ENCODE measurements around the gene ZNHIT2. TPM values are rescaled to one million over a fixed set of nuclear protein-coding genes. Genes with fewer than 3 reads are reported as not detected.
A peak's percentile ranks its signal among the peaks of the same experiment; 100 is the strongest.

Gene ZNHIT2
- total and polyA plus RNA-seq, 2 of the 13 experiments (the other 11 are each of a cell fraction or from before 2014, with no cell fraction given): 1.1 to 6.5 TPM

GRCh38 chr11:65165410-65166317 is 48.2 kb upstream of the ZNHIT2 start (continued):
- TF ChIP-seq, protein P1, sequence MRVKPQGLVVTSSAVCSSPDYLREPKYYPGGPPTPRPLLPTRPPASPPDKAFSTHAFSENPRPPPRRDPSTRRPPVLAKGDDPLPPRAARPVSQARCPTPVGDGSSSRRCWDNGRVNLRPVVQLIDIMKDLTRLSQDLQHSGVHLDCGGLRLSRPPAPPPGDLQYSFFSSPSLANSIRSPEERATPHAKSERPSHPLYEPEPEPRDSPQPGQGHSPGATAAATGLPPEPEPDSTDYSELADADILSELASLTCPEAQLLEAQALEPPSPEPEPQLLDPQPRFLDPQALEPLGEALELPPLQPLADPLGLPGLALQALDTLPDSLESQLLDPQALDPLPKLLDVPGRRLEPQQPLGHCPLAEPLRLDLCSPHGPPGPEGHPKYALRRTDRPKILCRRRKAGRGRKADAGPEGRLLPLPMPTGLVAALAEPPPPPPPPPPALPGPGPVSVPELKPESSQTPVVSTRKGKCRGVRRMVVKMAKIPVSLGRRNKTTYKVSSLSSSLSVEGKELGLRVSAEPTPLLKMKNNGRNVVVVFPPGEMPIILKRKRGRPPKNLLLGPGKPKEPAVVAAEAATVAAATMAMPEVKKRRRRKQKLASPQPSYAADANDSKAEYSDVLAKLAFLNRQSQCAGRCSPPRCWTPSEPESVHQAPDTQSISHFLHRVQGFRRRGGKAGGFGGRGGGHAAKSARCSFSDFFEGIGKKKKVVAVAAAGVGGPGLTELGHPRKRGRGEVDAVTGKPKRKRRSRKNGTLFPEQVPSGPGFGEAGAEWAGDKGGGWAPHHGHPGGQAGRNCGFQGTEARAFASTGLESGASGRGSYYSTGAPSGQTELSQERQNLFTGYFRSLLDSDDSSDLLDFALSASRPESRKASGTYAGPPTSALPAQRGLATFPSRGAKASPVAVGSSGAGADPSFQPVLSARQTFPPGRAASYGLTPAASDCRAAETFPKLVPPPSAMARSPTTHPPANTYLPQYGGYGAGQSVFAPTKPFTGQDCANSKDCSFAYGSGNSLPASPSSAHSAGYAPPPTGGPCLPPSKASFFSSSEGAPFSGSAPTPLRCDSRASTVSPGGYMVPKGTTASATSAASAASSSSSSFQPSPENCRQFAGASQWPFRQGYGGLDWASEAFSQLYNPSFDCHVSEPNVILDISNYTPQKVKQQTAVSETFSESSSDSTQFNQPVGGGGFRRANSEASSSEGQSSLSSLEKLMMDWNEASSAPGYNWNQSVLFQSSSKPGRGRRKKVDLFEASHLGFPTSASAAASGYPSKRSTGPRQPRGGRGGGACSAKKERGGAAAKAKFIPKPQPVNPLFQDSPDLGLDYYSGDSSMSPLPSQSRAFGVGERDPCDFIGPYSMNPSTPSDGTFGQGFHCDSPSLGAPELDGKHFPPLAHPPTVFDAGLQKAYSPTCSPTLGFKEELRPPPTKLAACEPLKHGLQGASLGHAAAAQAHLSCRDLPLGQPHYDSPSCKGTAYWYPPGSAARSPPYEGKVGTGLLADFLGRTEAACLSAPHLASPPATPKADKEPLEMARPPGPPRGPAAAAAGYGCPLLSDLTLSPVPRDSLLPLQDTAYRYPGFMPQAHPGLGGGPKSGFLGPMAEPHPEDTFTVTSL (CRISPR knock-in tag; IDR thresholded peaks at IDR 0.05; ENCODE audit: borderline replicate concordance): peak; percentile 84; the same call in 1 of the 2 replicates
- no peak for TF ChIP-seq XBP1 (CRISPR knock-in tag; IDR thresholded peaks at IDR 0.05)
- no peak for TF ChIP-seq ZKSCAN1 (IDR thresholded peaks at IDR 0.05; ENCODE audit: low read length)
- TF ChIP-seq IKZF4 (CRISPR knock-in tag; IDR thresholded peaks at IDR 0.05; ENCODE audit: borderline replicate concordance, low read depth, not compliant biosample characterization): no peak
- no peak; the same call in 1 of the 2 replicates for TF ChIP-seq LBX2 (CRISPR knock-in tag; IDR thresholded peaks at IDR 0.05; ENCODE audit: borderline replicate concordance)
- TF ChIP-seq, protein P2, sequence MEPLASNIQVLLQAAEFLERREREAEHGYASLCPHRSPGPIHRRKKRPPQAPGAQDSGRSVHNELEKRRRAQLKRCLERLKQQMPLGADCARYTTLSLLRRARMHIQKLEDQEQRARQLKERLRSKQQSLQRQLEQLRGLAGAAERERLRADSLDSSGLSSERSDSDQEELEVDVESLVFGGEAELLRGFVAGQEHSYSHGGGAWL (CRISPR knock-in tag; IDR thresholded peaks at IDR 0.05): no peak
- no peak for TF ChIP-seq POGK (CRISPR knock-in tag; conservative IDR thresholded peaks at IDR 0.05)
- no peak for TF ChIP-seq ZNF207 (IDR thresholded peaks at IDR 0.05; ENCODE audit: borderline replicate concordance)
- no peak for TF ChIP-seq ZNF670 (CRISPR knock-in tag; IDR thresholded peaks at IDR 0.05; ENCODE audit: borderline replicate concordance)
- no peak for TF ChIP-seq IRX3 (CRISPR knock-in tag; IDR thresholded peaks at IDR 0.05; ENCODE audit: borderline replicate concordance, low read depth)
- TF ChIP-seq ZNF546 (CRISPR knock-in tag; conservative IDR thresholded peaks at IDR 0.05): no peak
- no peak for TF ChIP-seq AGO2 (optimal IDR thresholded peaks at IDR 0.05; ENCODE audit: low read depth, low read length)
- no peak for TF ChIP-seq ZNF367 (CRISPR knock-in tag; IDR thresholded peaks at IDR 0.05; ENCODE audit: borderline replicate concordance)
- TF ChIP-seq ZNF777 (CRISPR knock-in tag; IDR thresholded peaks at IDR 0.05): no peak
- no peak for TF ChIP-seq ZNF766 (CRISPR knock-in tag; IDR thresholded peaks at IDR 0.05; ENCODE audit: borderline replicate concordance)
- TF ChIP-seq GABPA (IDR thresholded peaks at IDR 0.05; ENCODE audit: low read depth, low read length): no peak
- TF ChIP-seq GABPA (CRISPR knock-in tag; IDR thresholded peaks at IDR 0.05; ENCODE audit: low read depth): peak; percentile 76
- TF ChIP-seq ZFP36 (IDR thresholded peaks at IDR 0.05; ENCODE audit: borderline replicate concordance, low read depth, low read length, partially characterized antibody): no peak
- TF ChIP-seq CAMTA2 (CRISPR knock-in tag; IDR thresholded peaks at IDR 0.05; ENCODE audit: borderline replicate concordance): no peak
- no peak for TF ChIP-seq ZNF101 (CRISPR knock-in tag; IDR thresholded peaks at IDR 0.05; ENCODE audit: borderline replicate concordance, low read depth)
- TF ChIP-seq ZNF709 (CRISPR knock-in tag; IDR thresholded peaks at IDR 0.05): no peak
